Hematopoietic multipotent progenitor cell treated with erythropoietin and hydrocortisone succinate and interleukin-3 and kit ligand, for 15 days (in vitro differentiated cells): ENCODE results near the gene FGF12.
"Not testable (repeated sequence)": the region's sequence is repeated elsewhere in the genome, so short reads cannot be mapped to it uniquely, and the experiment has no call there.

Experiments
- DNase-seq: peaks from one replicate; pipeline ENCODE4 v3.0.0-alpha.2; 2015; ENCODE audit warnings: low spot score

The FGF12 gene

DNA sequence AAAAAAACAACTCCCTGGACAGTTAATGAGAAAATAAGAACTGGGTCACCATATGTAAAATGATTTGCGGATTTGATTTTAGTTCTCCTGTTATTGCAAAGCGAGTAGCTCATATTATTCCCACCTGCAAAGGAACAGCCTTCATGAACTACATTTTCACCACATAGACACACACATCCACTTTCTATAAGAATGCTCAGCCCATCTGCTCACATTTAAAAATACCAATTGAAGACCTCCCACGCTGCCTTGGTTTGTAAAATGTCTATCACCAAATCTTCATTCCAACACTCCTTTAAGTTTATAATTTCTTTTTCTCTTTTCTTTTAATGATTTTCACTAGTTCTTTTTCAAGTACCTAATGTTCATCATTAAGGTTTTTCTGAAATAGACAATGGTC is 148.6 kb downstream of the FGF12 start:
- DNase-seq, result no peak

- no peak for DNase-seq
These were observed 149.5 kb downstream of the FGF12 start for GRCh38 chr3:192577811-192578210.

GRCh38 chr3:192577271-192577670 is 150.1 kb downstream of the FGF12 start:
- DNase-seq, result no peak

- DNase-seq, result not testable (repeated sequence)
These were observed 150.6 kb downstream of the FGF12 start for GRCh38 chr3:192576704-192577103.

DNA sequence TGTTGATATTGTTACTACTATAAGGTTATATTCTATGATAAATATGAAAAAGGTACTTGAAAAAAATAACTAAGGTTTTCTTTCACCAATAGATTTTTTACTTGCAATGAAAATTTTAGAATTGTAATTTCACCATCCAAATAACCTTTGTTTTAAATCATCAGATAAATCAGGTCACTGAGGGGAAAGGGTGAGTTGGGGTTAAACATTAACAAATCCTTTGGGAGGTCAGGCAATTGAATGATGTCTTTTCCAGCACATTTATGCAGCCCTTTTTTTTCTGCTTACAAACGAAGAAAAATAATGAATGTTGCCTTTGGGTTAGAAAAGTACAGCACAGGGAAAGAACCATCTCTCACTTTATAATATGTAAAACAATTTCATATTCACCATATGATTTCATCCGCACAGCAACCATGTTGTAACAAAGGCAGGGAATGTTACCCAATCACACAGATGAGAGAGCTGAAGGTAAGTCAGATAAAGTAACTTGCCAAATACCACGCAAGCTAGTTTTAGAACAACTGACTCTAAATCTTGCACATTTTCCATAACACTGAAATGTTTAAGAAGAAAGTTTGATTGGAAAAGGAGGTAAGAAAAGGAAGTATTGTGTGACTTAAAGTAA is 151.3 kb downstream of the FGF12 start:
- DNase-seq, result no peak

DNA sequence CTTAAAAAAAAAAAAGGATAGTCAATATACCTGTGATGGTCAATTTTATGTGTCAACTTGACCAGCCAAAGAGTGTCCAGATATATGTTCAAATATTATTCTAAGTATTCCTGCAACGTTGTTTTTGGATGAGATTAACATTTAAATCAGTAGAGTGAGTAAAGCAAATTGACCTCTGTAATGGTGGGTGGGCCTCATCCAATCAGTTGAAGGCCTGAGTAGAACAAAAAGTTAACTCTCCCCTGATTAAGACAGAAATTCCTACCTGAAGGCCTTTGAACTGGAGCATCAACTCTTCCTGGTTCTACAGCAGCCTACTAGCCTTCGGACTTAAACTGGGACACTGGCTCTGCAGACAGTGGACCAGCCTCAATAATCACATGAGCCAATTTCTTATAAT is 154.1 kb downstream of the FGF12 start:
- no peak for DNase-seq

- DNase-seq, result no peak
These were observed 156.2 kb downstream of the FGF12 start for GRCh38 chr3:192570821-192571791.

DNA sequence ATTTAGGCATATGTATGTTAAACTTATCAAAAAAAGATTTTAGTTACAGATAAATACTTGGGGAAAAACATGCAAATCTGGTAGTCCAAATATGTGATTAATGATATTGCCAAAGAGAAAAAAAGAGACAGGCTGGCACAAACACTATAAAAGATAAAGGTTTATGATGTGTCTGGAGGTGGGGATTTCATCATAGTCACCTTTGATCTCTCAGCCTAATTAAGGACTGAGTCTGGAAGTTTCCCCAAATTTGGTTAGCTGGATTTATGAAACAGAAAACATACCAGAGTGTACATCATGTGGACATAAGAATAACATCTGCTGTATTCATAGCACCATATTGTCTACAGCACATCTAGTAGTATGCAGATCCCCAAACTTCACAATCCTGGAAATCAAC is 157.0 kb downstream of the FGF12 start:
- no peak for DNase-seq

DNA sequence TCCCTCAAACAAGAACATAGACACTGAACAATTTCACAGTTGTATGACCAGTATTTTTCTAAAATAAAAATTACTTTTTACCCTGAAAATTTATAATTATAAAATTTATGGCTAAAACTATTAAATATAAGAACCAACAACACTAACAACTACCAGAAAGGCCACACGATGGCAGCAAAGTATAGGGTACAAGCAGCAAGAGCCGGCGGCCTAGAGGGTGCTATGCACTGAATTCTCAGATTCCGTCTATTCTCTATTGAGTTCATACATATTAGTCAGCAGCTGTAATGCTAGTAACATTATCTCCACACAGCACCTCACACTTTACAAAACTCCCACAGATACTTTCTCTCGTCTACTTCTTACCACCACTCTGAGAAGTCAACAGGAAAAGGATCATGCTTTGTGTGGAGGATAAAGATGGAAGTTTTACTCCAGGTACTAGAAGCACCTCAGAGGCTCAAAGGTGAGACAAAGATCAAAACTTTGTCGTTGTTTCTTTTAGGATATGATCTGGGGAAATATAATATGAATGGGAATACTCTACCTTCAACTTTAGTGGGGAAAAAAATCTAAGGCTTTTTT is 160.5 kb downstream of the FGF12 start:
- peak; percentile 17 for DNase-seq

GRCh38 chr3:192564611-192565010 is 162.7 kb downstream of the FGF12 start:
- no peak for DNase-seq

DNA sequence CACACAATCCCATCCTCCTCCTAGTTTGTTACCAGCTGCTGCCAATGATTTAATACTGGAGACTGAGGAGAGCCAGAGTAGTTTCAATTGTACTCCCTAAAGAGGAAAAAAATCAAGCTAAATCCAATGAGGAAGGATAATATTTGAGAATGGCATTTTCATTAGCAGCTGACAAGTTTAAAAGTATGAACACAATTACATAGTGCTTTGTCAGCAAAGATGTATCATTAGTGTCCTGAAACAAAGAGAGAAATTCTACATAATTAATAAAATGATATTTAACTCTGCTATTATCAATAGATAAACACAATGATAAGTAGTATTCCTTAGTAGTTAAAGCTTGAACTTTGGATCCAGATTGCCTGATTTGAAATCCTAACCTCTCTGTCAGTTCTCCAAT is 163.9 kb downstream of the FGF12 start:
- DNase-seq, result no peak

GRCh38 chr3:192553707-192554106 is 173.6 kb downstream of the FGF12 start:
- no peak for DNase-seq

GRCh38 chr3:192550356-192550755 is 177.0 kb downstream of the FGF12 start:
- DNase-seq, result no peak

DNA sequence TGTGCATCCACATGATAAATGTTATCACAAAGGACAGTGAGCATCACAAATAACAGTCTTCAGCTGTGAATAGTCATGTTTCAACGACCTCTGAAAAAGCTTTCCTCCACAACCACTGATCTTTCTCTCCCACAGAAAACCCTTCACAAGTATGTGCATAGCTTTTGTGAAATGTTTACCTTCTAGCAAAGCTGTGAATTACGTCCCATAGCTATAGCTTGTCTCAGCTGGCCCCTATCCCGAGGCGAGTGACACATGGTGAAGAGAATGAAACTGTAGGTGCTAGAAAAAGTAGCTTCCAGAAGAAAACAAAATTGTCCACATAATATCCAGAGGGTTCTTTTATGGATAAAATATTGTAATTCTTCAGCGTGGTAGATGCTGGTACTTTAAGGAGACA is 182.0 kb downstream of the FGF12 start:
- no peak for DNase-seq

- DNase-seq, result no peak
These were observed 184.2 kb downstream of the FGF12 start for GRCh38 chr3:192543163-192543562.

GRCh38 chr3:192516820-192517219 is 210.5 kb downstream of the FGF12 start:
- DNase-seq, result no peak

- no peak for DNase-seq
These were observed 211.7 kb downstream of the FGF12 start for GRCh38 chr3:192515664-192516045.

DNA sequence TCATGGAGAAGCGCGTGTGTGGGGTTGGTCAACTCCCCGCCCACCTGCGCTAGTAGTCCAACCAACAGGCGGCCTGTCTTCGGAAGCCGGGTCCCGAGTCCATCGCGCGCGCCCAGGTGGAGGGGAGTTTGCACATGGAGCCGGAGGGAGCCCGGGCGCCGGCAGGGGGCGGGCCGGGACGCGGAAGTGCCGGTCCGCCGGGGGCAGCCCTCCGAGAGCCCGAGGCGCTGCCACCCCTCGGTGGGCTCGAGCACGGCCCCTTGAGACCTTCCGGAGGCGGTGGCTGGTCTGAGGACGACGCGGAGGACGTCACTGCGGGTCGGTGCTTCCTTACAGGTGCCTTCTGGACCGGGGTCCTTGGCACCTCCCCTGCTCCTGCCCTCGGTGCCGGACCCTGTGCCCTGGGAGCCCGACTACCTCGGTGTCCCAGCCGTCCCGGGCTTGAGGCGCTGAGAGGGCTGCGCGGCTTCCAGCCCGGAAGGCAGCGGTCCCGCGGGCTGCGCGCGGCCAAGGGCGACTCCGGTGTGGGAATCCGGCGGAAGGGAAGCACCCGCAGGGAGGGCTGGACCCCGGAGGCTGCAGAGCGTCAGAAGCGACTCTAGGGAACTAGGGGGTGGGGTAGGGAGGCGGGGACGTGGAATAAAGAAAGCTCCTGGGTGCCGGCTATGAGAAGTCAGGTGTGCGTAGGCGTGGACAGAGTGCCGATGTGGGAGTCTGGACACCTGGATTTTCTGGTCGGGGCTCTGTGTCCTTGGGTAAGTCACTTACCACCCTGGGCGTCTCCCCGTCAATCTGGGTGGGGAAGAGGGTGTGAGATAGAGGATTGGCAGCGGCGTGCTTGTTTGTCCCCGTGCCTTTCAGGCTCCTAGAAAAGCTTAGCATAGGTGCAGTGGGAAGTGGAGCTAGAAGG is 212.3 kb downstream of the FGF12 start:
- no peak for DNase-seq

- DNase-seq, result no peak
These were observed 213.1 kb downstream of the FGF12 start for GRCh38 chr3:192514081-192514753.

DNA sequence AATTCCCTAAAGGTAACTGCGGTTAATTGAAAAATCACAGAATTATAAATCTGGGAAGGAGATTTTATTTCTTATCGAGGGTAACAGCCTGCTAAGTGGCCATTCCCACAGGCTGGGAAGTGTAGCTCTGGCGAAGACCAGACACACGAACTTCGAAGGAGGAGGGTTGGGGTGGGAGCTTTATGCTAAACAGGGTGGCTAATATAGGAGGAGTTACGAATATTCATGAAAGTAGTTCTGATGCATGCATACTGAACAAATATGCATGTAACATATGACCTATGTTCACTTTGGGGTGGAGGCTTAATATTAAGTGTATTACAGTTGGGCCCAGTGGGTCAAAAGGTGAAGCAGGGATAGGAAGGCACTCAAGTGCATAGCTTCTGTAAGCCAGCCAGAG is 221.6 kb downstream of the FGF12 start:
- no peak for DNase-seq

- no peak for DNase-seq
These were observed 225.9 kb downstream of the FGF12 start for GRCh38 chr3:192501401-192501800.
